Vagina (tissue), 2 donors: ENCODE results near the gene SLA2. TPM values are rescaled to one million over a fixed set of nuclear protein-coding genes. Genes with fewer than 3 reads are reported as not detected.

Experiments used
- DNase-seq, 2 donors: peaks; one replicate each; pipeline ENCODE4 v3.0.0-alpha.2; 2017; ENCODE audit errors: extremely low spot score in 2 of 2
- H3K27ac ChIP-seq: fragments of 200-600 bp; sonication (generic); one replicate; pipeline ENCODE4 v1.5.1; 2019
- H3K27me3 ChIP-seq: fragments of 200-600 bp; sonication (generic); one replicate; pipeline ENCODE4 v1.5.1; 2019
- H3K36me3 ChIP-seq, 2 donors: fragments of 200-600 bp; sonication (generic); one replicate each; pipeline ENCODE4 v1.5.1; 2017 to 2019
- H3K4me1 ChIP-seq: fragments of 200-600 bp; sonication (generic); one replicate; pipeline ENCODE4 v1.5.1; 2019
- H3K4me3 ChIP-seq, 2 donors: fragments of 200-600 bp; sonication (generic); 1 replicate in 1 of 2; 2 replicates in 1 of 2; pipeline ENCODE4 v1.5.1; 2016 to 2019
- H3K9me3 ChIP-seq: fragments of 200-600 bp; sonication (generic); one replicate; pipeline ENCODE4 v1.5.1; 2019
- CTCF ChIP-seq, 3 experiments: fragments of 450-650 bp in 2 of 3; fragments of 200-600 bp in 1 of 3; sonication (generic) in 1 of 3; IDR thresholded peaks; one replicate each; pipeline ENCODE4 v1.5.1; 2017 to 2019; ENCODE audit warnings: antibody characterized with exemption in 3 of 3, mild to moderate bottlenecking in 2 of 3, moderate library complexity in 2 of 3
- POLR2A ChIP-seq, 2 donors: fragments of 450-650 bp; IDR thresholded peaks; one replicate each; pipeline ENCODE4 v1.6.1; 2017; ENCODE audit warnings: antibody characterized with exemption in 2 of 2, mild to moderate bottlenecking in 2 of 2, moderate library complexity in 2 of 2
- POLR2AphosphoS5 ChIP-seq, 2 donors: sonication (generic); formaldehyde crosslinking; IDR thresholded peaks; one replicate each; pipeline ENCODE4 v1.9.0; 2017; ENCODE audit warnings: antibody characterized with exemption in 2 of 2, mild to moderate bottlenecking in 2 of 2, low read depth in 1 of 2; ENCODE audit not compliant: insufficient read depth in 1 of 2
- intact Hi-C: fragments of 100-400 bp; cut with DNase I; formaldehyde crosslinking; loops from one replicate; pipeline ENCODE4 v1.15.1; 2023
- total RNA-seq: library from RNA; depleted of rRNA; stranded (reverse); fragments of >200 nt; gene quantifications from one replicate; pipeline ENCODE4 v1.2.3, GENCODE V29; 2016

SLA2 gene
- total RNA-seq, 1 donor from 2014 or later = 3.7 TPM

GRCh38 chr20:36574366-36575135 lies 71.4 kb downstream of the SLA2 start:
- peaks cover 0 to 2% of the 10 kb centered on the region in 2 donors for H3K36me3 ChIP-seq
- intact Hi-C loops = loop anchor here (10.0 kb wide), 1 partner anchor 290 kb away; a partner anchor contains a TSS
- H3K27ac ChIP-seq = peak overlapping the region; percentile 98
- no peaks in the 10 kb centered on the region for H3K27me3 ChIP-seq
- TF ChIP-seq POLR2A (IDR thresholded peaks at IDR 0.05) (no peak), POLR2AphosphoS5 (IDR thresholded peaks at IDR 0.05; ENCODE audit: insufficient read depth in 1 of 2, low read depth in 1 of 2) (peak in 1 of 2 donors; percentile 44), CTCF (IDR thresholded peaks at IDR 0.05) (no peak)
- peaks cover 29% of the 10 kb centered on the region for H3K4me1 ChIP-seq
- peak overlapping the region; percentile 61 to 83 for H3K4me3 ChIP-seq
- no peak for DNase-seq
- no peaks in the 10 kb centered on the region for H3K9me3 ChIP-seq

GRCh38 chr20:36573798-36574365 lies 72.1 kb downstream of the SLA2 start:
- DNase-seq = no peak
- no peaks in the 10 kb centered on the region for H3K27me3 ChIP-seq
- intact Hi-C loops = loop anchor here (2.0 to 10.0 kb wide), 2 partner anchors 23 to 291 kb away; a partner anchor contains a TSS
- H3K27ac ChIP-seq = peak overlapping the region; percentile 98
- H3K4me1 ChIP-seq = peaks cover 29% of the 10 kb centered on the region
- H3K9me3 ChIP-seq = no peaks in the 10 kb centered on the region
- no peaks in the 10 kb centered on the region for H3K36me3 ChIP-seq
- TF ChIP-seq POLR2A (IDR thresholded peaks at IDR 0.05) (no peak), POLR2AphosphoS5 (IDR thresholded peaks at IDR 0.05; ENCODE audit: insufficient read depth in 1 of 2, low read depth in 1 of 2) (no peak), CTCF (IDR thresholded peaks at IDR 0.05) (no peak)
- peak overlapping the region; percentile 61 to 83 for H3K4me3 ChIP-seq

DNA sequence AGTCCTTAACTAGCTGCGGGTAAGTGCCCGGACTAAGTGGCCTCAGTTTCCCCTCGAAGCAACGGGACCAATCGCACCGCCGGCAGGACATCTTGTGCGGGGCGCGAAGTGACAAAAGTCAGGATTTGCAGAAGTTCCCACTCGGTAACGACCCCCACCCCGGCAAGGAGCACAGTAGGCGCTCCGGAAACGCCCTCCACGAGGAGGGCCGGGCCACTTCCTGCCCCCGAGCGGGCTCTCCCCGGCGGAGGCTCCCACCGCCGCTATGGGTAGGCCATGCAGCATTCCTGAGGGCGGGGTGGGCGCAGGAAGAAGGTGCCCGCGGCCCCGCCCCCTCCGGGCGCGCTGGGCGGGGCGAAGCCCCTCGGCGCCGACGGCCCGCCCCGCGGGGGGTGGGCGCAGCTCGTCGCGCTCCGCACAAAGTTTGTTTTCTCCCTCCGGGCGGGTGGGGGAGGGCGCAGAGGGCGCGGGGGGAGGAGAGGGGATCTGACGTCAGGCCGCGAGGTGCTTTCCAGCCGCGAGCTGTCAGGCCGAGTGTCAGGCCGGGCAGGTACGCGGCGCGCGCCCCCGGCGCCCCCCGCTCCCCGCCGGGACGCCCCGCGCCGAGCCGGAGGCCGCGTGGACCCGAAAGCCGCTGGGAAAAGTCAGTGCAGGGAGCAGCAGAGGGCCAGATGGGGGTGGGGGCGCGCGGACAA lies 72.7 kb downstream of the SLA2 start, which contains the start of gene TGIF2:
TSS of gene TGIF2 (plus strand) at position 495 of the 695 bp plus-strand sequence. CDS start 5,178 bp downstream, outside the sequence.
- intact Hi-C loops = loop anchor here (2.0 to 10.0 kb wide), 2 partner anchors 22 to 292 kb away; a partner anchor contains a TSS
- no peaks in the 10 kb centered on the region for H3K9me3 ChIP-seq
- no peak for DNase-seq
- H3K27me3 ChIP-seq = no peaks in the 10 kb centered on the region
- TF ChIP-seq POLR2A (IDR thresholded peaks at IDR 0.05) = peak in 1 of 2 donors; percentile 63
- no peak for TF ChIP-seq CTCF (IDR thresholded peaks at IDR 0.05)
- peak in 1 of 2 donors; percentile 83 for TF ChIP-seq POLR2AphosphoS5 (IDR thresholded peaks at IDR 0.05; ENCODE audit: insufficient read depth in 1 of 2, low read depth in 1 of 2)
- H3K4me3 ChIP-seq = peak within 1 kb of the TSS; percentile 61 to 83
- no peaks in the 10 kb centered on the region for H3K36me3 ChIP-seq
- H3K27ac ChIP-seq = peak within 1 kb of the TSS; percentile 98
- H3K4me1 ChIP-seq = peaks cover 29% of the 10 kb centered on the region

DNA sequence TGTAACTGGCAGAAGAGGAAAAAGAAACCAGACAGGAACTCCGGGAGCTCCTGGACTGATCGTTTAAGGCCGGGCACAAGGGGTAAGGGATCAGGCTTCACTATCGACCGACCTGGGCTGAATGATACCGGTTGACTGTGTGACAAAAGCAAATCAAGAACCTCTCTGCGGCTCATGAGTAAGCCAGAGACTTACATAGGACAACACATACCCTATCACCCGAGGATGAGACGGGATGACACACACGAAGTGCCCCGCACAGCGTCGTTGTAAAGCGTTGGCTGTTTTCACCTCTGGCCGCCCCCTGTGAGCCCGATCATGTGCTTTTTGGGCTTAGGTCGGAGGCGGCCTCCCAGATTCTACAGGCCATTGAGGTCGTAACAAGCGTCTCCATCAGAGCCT lies 73.3 kb downstream of the SLA2 start:
- no peaks in the 10 kb centered on the region for H3K36me3 ChIP-seq
- H3K4me3 ChIP-seq = peak overlapping the region; percentile 61 to 83
- H3K27me3 ChIP-seq = no peaks in the 10 kb centered on the region
- peaks cover 29% of the 10 kb centered on the region for H3K4me1 ChIP-seq
- H3K9me3 ChIP-seq = no peaks in the 10 kb centered on the region
- TF ChIP-seq POLR2AphosphoS5 (IDR thresholded peaks at IDR 0.05; ENCODE audit: insufficient read depth in 1 of 2, low read depth in 1 of 2) (no peak), POLR2A (IDR thresholded peaks at IDR 0.05) (no peak), CTCF (IDR thresholded peaks at IDR 0.05) (no peak)
- intact Hi-C loops = loop anchor here (2.0 to 10.0 kb wide), 2 partner anchors 22 to 292 kb away; a partner anchor contains a TSS
- DNase-seq = no peak
- peak overlapping the region; percentile 98 for H3K27ac ChIP-seq
